ENCODE results near the gene FLNB.

FLNB gene

DNA sequence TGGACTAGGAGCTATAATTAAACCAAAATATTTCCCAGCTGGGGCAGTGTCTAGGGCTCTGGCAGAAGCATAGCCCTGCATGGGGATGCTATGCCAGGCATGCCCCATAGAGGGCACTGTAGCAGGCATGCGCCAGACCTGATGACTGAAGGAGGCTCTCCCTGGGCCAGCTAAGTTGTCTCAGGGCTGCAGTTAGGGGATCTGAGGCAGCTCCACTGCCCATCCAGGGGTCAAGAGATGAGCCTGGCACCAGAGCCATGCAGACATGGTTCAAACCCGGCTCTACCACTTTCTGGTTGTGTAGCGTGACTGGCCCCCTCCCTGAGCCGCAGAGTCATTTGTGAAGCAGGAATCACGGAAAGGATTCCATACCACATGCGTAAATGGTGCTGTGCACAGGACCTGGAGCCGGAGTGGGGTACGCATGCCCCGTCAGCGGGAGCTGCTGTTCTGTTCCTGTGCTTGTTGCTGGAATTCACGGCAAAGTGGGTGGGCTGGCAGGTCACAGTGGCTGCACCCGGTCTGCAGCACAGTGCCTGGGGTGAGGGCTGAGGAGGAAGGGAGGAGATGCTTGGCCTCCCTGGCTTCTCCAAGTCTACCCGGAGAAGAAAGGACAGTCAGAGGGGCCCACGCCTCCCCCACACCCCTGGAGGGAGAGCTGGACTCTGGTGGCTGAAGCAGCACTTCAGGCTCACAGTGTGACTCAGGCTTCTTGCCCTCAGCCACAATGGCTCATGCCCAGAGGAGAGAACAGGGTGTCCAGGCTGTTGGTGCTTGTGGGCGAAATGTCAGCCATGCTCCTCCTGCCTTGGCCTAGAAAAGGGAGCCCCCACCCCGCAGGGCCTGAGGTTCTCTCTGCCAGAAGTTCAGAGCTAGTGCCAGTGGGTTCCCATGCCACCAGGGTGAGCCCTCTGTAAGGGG lies 159.5 kb downstream of the FLNB start:
- TF ChIP-seq CTCF (conservative IDR thresholded peaks at IDR 0.05) (peak; percentile 89), ZFX (IDR thresholded peaks at IDR 0.05) (no peak)
- H3K27ac ChIP-seq = peak overlapping the region; percentile 5; the same call in 1 of the 2 replicates

DNA sequence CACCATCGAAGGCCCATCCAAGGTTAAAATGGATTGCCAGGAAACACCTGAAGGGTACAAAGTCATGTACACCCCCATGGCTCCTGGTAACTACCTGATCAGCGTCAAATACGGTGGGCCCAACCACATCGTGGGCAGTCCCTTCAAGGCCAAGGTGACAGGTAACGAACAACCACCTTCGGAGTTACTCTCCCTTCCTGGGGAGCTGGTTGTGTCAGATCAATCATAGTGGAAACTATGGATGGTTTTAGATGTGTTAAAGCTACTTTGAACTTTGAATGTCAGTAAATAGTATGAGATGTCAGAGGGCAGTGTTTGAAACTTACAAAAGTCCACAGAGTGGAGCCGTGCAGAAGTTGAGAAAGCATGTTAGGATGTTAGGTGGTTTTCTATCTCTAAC lies 160.3 kb downstream of the FLNB start:
- H3K27ac ChIP-seq = no peak overlapping the region
- TF ChIP-seq ZFX (IDR thresholded peaks at IDR 0.05) (no peak), CTCF (conservative IDR thresholded peaks at IDR 0.05) (no peak)

DNA sequence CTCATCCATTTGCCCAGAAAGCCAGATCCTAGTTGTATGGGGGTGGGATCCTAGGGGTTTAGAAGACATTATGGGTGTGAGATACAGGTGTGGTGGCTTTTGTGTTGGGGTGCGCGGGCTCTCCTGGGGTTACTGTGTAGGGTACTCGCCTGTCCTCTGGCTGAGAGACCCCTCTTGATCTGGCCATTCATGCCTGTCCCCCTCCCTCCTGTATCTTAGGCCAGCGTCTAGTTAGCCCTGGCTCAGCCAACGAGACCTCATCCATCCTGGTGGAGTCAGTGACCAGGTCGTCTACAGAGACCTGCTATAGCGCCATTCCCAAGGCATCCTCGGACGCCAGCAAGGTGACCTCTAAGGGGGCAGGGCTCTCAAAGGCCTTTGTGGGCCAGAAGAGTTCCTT lies 161.1 kb downstream of the FLNB start:
- TF ChIP-seq CTCF (conservative IDR thresholded peaks at IDR 0.05) = no peak
- no peak overlapping the region for H3K27ac ChIP-seq

GRCh38 chr3:58170376-58170775 lies 162.2 kb downstream of the FLNB start:
- no peak overlapping the region for H3K27ac ChIP-seq
- no peak for TF ChIP-seq CTCF (conservative IDR thresholded peaks at IDR 0.05)
- TF ChIP-seq ZFX (IDR thresholded peaks at IDR 0.05) = no peak

- TF ChIP-seq CTCF (conservative IDR thresholded peaks at IDR 0.05) (no peak), ZFX (IDR thresholded peaks at IDR 0.05) (no peak)
- no peak overlapping the region for H3K27ac ChIP-seq
Observed at GRCh38 chr3:58171126-58171525, 162.9 kb downstream of the FLNB start.

DNA sequence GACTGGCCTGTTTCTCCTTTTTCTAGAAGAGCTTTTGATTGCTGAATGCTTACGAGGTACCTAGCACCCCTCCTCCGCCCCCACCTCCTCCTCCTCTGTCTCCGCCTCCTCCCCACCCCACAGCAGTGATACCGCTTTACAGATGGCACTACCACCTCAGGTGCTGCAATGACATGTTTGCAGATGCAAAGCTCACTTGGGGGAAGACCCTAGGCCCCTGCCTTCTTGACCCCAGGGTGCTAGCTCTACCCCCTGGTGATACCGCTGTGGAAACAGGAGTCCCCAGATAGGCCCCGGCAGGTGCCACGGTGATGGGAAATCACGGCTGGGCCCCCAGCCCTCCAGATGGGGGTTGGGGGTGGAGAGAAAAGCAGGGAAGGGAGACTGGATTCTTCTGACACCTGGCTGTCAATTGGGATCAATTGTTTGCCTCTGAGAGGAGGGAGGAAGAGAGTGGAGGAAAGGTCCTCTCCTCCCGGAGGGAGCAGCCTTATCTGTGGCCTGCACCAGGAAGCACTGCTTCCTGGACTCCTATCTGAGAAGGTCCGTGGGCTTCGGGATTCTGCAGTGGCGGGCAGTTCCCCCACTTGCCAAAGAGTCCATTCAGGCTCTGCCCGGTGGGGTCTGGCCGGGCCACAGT lies 164.9 kb downstream of the FLNB start:
- TF ChIP-seq ZFX (IDR thresholded peaks at IDR 0.05) (no peak), CTCF (conservative IDR thresholded peaks at IDR 0.05) (no peak)
- peak overlapping the region; percentile 17 for H3K27ac ChIP-seq
